Measurements from ENCODE around the gene NEXN.

The NEXN gene

DNA sequence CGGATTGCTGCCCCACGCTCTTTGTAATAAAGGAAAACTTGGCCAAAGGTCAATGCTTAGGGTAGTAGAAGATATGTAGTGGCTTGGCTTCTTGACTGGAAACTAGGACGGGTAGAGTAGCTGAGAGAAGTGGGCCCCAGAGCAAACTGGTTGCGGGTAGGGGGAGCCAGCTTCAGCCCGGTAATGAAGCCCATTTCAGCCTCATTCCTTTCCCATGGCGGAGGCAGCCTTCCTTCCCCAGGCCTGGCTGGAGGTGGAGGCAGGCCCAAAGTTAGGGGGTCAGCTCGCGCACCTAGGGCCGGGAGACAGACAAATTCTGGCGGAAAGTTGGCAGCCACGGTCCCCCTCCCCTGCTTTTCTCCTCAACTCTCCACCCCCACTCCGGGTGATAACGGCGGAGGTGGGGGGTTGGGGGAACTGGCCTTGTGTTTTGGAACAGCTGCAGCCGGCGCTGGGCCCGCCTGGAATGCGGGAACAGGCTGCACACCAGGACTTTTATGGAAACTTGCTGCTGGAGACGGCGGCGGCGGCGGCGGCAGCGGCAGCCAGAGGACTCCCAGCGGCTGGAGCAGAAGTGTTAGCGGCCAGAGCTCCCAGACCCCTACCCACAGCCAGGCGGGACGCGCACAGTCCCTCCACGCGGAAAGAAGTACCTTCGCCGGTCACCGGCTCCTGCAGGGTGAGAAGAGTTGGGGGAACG, at the start of gene NEXN:
NEXN (plus strand) TSS at position 544 of the 700 bp plus-strand sequence. CDS start 27,483 bp downstream, outside the sequence.
- no peak for DNase-seq

GRCh38 chr1:77841574-77841973, 46.9 kb upstream of the NEXN start:
- DNase-seq = no peak

DNA sequence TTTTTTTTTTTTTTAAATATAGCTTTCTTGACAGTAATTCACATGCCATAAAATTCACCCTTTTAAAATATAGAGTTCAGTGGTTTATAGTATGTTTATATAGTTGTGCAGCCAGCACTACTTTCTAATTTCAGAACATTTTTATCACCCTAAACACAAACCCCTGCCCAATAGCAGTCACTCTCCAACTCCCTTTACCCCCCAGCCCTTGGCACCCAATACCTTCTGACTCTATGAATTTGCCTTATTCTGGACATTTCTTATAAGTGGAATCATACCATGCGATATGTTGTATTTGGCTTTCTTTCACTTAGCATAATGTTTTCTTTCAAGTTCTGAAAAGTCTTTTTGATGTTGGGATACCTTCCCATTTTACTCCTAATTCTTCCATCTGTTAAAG, 42.5 kb upstream of the NEXN start:
- DNase-seq = no peak

GRCh38 chr1:77846966-77847365, 41.5 kb upstream of the NEXN start:
- DNase-seq = no peak

GRCh38 chr1:77847621-77848080, 40.8 kb upstream of the NEXN start:
- DNase-seq = no peak

GRCh38 chr1:77850082-77850481, 38.3 kb upstream of the NEXN start:
- DNase-seq = no peak

- DNase-seq = no peak
These were observed 30.9 kb upstream of the NEXN start for GRCh38 chr1:77857552-77857951.

GRCh38 chr1:77858725-77859124, 29.7 kb upstream of the NEXN start:
- no peak for DNase-seq

- no peak for DNase-seq
These were observed 29.2 kb upstream of the NEXN start for GRCh38 chr1:77859248-77859647.

- DNase-seq = no peak
These were observed 22.1 kb upstream of the NEXN start for GRCh38 chr1:77866296-77866695.

DNA sequence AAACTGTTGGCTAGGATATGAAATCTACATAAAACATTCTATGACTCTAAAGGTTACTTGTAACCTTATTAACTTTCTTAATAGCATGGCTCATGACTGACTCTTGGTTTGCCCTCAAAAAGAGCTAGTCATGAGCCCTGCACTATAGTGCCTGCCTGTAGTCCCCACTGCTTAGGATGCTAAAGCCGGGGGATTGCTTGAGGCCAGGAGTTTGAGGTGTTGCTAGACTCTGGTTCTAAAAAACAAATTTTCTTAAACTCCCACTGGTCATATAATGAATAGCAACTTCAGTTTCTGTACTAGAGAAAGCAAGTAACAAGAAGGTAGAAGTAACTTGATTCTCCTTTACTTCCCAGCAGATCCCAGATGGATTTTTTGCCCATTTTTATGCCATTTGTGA, 15.8 kb upstream of the NEXN start:
- DNase-seq = no peak

GRCh38 chr1:77873461-77873860, 15.0 kb upstream of the NEXN start:
- no peak for DNase-seq

GRCh38 chr1:77874804-77875445, 13.5 kb upstream of the NEXN start:
- DNase-seq = no peak

DNA sequence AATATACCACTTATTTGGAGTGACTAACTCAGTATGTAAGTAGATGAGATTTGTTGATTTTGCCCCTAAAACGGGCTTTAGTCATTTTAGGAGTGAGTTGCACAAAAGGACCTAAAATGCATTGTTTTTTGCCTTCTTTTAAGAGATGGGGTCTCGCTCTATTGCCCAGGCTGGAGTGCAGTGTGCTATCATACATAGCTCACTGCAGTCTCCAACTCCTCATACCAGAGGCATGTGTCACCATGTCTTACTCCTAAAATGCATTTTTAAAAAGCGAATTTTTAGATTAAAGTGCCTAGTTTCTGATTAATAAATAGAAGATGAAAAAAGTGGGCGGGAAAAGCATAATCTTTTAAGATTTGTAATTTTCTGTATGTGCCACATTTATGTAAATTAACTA, 11.5 kb upstream of the NEXN start:
- no peak for DNase-seq

DNA sequence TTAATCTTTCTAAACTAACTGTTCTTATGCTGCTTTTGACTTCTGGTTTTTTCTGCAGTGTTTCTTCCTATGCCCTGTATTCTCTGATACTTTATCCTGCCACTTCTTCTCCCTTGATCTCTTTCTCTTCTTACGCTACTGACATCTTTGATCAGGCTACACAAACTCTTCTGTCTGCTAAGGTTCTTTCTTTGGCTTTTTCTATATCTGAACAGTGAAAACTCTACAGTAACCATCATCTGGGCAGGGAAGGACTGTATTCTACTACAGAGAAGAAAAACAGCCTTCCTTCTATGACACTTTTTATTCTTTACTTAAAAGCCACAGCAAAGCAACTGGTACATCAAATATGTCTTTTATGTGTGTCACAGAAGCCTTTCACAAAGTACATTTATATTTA, 7.4 kb upstream of the NEXN start:
- no peak for DNase-seq

DNA sequence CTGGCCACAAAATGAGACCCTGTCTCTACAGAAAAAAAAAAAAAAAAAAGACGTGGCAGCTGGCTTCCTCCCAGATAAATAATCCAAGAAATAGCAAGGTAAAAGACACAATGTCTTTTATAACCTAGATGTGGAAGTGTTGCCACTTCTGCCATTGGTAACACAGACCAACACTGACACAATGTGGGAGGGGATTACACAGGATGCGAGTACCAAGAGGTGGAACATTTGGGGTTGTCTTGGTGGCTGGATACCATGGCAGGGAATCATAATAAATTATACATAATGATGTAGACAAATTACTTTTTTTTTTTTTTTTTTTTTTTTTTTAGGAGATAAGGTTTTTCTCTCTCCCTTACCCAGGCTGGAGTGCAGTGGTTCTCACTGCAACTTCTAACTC, 6.0 kb upstream of the NEXN start:
- no peak for DNase-seq

DNA sequence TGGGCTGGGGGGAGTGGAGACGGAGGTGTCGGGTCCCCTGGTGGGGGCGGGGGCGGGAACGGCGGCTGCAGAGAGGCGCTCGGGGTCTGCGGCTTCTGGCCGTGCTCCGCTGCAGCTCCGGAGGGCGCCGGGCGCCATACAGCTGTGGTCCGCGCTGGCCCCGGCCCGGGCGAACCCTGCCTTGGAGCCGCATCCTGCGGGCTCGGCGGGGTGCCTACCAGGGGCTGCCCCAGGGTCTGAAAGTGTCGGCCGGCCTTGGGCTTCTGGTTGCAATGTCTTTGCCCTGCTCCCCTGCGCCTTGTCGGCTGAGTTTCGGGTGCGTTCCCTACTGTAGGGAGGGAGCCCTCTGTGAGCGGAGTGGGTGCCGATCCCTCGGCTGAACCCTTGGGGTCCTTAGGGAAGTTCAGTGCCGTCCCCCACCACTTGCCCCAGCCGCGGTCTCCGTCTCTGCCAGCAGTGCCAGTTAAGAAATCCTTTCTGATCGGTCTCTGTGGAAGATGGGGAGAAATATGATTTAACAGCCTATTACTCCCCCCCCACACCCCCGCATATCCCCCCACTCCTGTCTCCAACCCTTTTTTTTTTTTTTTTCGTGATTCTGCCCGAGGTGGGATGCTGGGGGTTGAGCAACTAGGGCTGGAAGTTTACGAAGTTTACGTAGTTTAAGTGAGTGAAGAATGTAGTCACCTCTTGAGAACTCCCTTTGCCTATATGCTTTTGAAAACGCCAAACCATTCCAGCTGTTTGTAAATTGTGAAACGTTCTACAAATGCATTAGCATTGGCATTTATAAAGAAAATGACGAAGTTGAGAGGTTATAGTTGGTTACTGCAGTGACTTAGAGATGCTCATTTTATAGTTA, 588 bp downstream of the NEXN start:
- no peak for DNase-seq

DNA sequence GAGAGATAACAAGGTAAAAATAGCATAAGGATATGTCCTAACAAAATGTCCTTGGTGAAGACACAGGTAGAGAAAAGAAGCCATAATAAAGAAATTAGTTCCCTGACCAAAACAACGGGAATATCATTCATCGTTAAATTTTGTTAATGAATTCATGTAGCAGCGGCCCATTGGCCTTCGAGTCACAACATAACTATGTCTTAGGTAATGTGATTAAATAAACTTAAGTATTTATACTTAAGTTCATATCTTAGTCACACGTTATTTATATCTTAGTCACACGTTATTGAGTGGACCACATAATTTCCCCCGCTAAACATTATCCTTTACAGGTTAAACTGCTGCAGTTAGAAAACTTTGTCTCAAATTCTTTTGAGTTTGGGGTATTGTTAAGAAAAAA, 1.2 kb downstream of the NEXN start:
- DNase-seq = no peak

- DNase-seq = no peak
These were observed 2.8 kb downstream of the NEXN start for GRCh38 chr1:77891200-77891599.

DNA sequence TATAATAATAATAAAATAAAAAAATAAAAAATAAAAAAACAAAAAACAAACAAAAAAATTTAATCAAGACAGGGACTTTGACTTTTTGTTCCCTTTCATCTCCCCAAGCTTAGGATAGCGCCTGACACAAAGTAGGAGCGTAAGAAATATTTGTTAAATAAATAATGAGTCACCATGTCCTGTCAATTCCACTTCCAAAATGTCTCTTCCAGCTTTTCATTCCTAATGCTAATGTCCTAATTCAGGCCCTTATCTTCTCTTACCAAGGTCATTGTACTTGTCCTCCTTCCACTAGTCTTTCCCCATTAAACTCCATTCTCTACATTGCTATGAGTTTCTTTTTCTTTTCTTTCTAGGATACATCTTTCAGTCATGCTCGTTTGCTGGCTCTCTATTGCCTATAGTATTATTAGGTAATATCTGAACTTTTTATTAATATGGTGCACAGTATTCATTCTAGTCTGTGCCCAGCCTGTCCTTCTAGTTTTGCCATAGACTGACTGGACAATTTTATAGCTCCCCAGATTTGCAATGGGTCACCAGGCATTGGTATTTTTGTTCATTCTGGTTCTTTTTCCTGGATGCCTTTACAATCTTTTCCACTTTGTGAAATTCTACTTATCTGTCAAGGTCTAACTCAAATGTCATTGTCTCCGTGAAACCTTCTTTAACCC, 11.4 kb downstream of the NEXN start:
- DNase-seq = no peak

DNA sequence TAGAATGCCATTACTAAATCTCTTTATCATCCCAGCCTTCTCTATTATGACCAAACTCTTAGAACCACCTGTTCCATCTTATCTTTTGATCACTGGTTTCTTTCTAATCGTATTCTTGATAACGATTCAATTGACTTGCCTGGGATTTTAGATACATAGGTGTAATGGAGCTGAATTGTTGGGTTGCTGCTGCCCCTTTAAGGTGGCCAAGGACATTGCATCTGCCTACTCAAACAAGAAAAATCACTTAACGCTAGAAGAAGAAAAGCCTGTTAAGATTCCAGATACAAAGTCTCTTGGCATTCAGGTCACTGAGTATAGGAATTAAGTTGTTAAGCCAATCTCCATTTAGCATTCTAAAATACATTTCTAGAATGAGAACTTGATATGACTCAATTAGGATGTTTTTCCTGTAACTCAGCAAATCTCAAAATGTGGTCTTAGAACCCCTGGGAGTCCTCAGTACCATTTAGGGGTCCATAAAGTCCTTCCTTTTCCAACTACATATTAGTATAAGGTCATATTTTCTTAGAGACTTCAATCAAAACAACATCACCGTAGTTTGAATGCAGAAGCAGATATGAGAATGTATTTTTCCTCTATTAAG, 12.4 kb downstream of the NEXN start:
- peak; percentile 33 for DNase-seq

DNA sequence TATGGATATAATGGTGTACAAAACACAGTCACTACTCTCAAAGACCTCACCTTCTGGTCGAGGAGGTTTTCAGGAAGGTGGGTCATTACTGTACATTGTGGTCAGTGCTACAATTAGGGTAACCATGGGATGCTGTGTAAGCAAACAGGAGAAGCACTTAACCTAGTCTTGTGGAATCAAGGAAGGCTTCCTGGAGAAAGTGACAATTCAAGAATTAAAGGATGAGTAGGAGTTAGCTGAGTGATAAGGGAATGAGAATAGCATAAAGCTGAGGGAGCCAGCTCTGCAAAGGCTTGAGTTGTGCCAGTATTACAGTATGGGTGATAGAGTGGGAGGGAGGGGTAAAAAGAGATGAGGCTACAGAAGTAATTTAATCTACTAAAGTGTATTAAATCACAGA, 17.2 kb downstream of the NEXN start:
- no peak for DNase-seq

- DNase-seq = no peak
These were observed 17.7 kb downstream of the NEXN start for GRCh38 chr1:77906019-77906545.
